Sigmoid colon (tissue), 4 donors: ENCODE results near the gene TDRKH.
"Not testable (repeated sequence)": the region's sequence is repeated elsewhere in the genome, so short reads cannot be mapped to it uniquely, and the experiment has no call there.

ENCODE experiments used
- EP300 ChIP-seq, 4 donors: sonication (generic); formaldehyde crosslinking; IDR thresholded peaks; one replicate each; pipeline ENCODE4 v1.6.1; 2017; ENCODE audit warnings: antibody characterized with exemption in 4 of 4
- TF ChIP-seq, protein P1 (sequence below), 4 experiments: fragments of 450-650 bp in 3 of 4; fragments of 200-600 bp in 1 of 4; IDR thresholded peaks; one replicate each; pipeline ENCODE4 v1.5.1; 2016 to 2019; ENCODE audit warnings: antibody characterized with exemption in 4 of 4, mild to moderate bottlenecking in 3 of 4, moderate library complexity in 2 of 4

DNA sequence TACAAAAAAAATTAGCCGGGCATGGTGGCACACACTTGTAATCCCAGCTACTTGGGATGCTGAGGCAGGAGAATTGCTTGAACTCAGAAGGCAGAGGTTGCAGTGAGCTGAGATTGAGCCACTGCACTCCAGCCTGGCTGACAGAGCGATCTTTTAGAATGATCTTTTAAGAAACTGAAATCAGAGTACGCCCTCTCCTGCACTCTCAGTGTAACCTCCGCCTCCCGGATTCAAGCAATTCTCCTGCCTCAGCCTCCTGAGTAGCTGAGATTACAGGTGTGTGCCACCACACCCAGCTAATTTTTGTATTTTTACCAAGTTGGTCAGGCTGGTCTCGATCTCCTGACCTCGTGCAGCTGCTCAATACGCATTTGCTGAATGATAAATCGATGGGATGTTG is 56.3 kb downstream of the TDRKH start:
- TF ChIP-seq, protein P1, sequence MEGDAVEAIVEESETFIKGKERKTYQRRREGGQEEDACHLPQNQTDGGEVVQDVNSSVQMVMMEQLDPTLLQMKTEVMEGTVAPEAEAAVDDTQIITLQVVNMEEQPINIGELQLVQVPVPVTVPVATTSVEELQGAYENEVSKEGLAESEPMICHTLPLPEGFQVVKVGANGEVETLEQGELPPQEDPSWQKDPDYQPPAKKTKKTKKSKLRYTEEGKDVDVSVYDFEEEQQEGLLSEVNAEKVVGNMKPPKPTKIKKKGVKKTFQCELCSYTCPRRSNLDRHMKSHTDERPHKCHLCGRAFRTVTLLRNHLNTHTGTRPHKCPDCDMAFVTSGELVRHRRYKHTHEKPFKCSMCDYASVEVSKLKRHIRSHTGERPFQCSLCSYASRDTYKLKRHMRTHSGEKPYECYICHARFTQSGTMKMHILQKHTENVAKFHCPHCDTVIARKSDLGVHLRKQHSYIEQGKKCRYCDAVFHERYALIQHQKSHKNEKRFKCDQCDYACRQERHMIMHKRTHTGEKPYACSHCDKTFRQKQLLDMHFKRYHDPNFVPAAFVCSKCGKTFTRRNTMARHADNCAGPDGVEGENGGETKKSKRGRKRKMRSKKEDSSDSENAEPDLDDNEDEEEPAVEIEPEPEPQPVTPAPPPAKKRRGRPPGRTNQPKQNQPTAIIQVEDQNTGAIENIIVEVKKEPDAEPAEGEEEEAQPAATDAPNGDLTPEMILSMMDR (IDR thresholded peaks at IDR 0.05) = not testable (repeated sequence)
- not testable (repeated sequence) for TF ChIP-seq EP300 (IDR thresholded peaks at IDR 0.05)
